HuH-7 (cell line): Measurements from ENCODE around the gene SLITRK2.
A peak's percentile ranks its signal among the peaks of the same experiment; 100 is the strongest.

ENCODE experiments used
- DNase-seq: peaks from one replicate; pipeline ENCODE4 v3.0.0; 2011; ENCODE audit warnings: low spot score

The SLITRK2 gene, protein sequence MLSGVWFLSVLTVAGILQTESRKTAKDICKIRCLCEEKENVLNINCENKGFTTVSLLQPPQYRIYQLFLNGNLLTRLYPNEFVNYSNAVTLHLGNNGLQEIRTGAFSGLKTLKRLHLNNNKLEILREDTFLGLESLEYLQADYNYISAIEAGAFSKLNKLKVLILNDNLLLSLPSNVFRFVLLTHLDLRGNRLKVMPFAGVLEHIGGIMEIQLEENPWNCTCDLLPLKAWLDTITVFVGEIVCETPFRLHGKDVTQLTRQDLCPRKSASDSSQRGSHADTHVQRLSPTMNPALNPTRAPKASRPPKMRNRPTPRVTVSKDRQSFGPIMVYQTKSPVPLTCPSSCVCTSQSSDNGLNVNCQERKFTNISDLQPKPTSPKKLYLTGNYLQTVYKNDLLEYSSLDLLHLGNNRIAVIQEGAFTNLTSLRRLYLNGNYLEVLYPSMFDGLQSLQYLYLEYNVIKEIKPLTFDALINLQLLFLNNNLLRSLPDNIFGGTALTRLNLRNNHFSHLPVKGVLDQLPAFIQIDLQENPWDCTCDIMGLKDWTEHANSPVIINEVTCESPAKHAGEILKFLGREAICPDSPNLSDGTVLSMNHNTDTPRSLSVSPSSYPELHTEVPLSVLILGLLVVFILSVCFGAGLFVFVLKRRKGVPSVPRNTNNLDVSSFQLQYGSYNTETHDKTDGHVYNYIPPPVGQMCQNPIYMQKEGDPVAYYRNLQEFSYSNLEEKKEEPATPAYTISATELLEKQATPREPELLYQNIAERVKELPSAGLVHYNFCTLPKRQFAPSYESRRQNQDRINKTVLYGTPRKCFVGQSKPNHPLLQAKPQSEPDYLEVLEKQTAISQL

GRCh38 chrX:145817331-145818185, at the start of gene SLITRK2:
SLITRK2 (plus strand) TSS chrX:145817829; CDS start chrX:145822426, 4,597 bp downstream.
- DNase-seq, result no peak

DNA sequence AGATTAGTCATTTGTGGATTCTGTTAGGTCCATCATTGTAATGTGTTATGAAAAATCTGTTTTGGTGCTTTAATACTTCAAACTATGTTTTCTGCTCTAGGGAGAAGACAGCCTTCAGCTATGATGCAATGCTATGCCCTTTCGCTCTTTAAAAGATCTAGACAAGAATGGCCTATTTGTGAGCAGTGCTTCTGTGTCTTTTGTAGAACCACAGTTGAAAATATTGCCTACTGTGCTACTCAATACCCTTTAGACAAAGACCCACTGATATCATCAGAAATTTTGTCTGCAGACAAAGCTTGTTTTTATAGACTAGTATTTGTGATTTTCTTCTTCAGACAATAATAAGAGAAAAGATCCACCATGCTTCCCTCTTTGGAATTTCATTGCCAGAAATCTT, 44.6 kb upstream of the SLITRK2 start:
- DNase-seq, result no peak

DNA sequence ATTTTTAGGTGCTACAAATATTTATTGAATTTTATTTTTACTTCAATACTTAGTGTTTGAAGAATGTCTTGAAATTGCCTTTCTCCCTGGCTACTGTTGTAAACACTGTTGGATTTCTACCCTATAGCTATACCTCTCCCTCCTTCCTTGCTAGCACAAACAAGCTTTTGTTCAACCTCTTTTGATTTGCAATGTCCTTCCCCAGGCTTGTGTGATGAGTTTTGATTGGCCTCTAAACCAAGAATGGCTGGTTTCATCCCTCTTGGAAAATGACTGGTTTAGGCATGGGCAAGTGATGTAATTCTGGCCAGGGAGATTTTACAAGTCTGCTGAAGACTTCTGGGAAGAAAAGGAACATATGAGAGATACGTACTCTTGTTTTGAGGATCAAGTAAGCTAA, 25.3 kb upstream of the SLITRK2 start:
- no peak for DNase-seq

- DNase-seq, result no peak
Measured at GRCh38 chrX:145803508-145803907, 14.1 kb upstream of the SLITRK2 start.

- DNase-seq, result no peak
Measured at GRCh38 chrX:145813081-145813480, 4.5 kb upstream of the SLITRK2 start.

GRCh38 chrX:145816601-145817315, 871 bp upstream of the SLITRK2 start:
- DNase-seq, result no peak

DNA sequence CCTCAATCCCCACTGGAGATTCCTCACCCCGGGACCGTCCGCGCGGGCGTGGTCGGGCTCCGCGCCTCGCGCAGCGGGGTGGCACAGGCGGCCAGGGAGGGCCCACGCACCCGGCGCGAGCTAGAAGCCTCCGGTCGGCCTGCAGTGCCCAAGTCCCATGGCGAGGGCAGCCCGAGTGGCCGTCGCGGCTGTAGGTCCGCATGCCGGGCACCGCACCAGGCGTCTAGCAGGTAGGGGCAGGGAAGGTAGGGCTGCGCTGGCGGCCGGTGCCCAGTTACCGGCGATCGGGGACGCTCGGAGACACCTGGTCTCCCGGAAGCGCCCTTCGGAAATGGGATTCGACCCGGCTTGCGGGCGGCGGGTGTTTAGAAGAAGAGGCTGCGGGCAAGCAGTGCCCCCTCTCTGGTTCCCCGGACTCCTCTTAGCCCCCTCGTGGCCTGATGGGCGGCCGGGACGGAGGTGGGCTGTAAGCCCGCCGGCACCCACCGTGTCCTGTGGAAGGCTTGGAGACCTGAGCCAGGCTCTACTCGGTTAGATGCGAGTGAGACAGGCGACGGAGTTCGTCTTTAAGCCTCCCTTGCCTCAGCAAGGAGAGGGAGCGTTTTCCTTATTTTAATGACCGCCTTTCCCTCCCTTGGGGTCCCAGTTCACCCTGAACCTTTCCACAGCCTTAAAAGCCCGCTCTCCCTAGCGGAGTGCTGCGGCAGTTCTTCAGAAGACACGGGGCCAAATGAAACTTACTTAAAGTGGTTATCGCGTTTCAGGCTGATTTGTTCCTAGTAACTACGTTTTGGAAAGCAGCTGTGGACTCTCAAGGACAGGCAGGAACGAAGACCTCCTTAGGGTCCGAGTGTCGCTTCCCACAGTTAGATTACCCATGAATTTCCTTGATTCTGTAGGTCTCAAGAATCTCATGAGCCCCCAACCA, 821 bp downstream of the SLITRK2 start:
- no peak for DNase-seq

GRCh38 chrX:145820825-145821224, 3.2 kb downstream of the SLITRK2 start:
- DNase-seq, result no peak

GRCh38 chrX:145821291-145821897, 3.8 kb downstream of the SLITRK2 start:
- no peak for DNase-seq

DNA sequence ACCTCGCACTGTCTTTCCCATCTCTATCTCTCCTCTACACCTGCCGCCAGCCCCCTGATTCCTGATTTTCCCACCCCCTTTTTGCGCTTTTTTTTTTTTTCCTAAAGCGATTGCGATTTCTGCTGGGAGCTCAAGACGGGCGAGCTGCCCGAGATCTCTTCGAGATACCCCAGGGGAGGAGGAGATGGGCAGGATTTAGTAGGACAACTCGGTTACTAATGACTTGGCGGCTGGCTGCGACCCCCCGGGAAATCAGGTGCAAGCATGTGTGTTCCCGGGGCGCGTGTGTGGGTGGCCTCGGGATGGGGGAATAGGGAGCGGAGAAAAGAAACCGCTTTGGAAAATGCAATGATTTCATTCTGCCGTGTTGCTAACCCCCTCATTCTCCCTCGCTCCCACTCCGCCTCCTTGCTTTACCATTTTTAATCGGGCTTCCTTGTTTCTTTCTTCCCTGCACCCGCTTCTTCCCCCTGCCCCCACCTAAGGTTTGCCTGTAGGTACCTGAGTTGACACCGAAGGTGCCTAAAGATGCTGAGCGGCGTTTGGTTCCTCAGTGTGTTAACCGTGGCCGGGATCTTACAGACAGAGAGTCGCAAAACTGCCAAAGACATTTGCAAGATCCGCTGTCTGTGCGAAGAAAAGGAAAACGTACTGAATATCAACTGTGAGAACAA, 4.4 kb downstream of the SLITRK2 start:
- no peak for DNase-seq

GRCh38 chrX:145823132-145823531, 5.5 kb downstream of the SLITRK2 start:
- no peak for DNase-seq

GRCh38 chrX:145825896-145826295, 8.3 kb downstream of the SLITRK2 start:
- peak; percentile 7 for DNase-seq

DNA sequence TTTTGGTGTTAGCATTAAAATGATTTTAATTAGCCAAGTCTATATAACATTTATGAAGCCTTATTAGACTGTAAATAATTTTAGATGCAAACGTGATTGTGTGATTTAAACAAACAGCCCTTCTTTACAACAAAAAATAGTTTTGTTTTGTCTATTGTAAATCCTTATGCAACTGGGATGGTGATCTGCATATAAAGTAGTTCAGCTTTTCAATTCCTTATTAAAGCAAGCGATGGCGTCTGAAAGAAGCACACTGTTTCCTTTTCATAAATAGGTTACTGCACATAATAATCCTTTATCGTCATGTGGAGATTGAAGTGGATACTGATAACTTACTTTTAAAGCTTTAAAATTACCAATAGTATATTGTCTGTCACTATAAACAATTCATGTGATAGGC, 8.8 kb downstream of the SLITRK2 start:
- no peak for DNase-seq

DNA sequence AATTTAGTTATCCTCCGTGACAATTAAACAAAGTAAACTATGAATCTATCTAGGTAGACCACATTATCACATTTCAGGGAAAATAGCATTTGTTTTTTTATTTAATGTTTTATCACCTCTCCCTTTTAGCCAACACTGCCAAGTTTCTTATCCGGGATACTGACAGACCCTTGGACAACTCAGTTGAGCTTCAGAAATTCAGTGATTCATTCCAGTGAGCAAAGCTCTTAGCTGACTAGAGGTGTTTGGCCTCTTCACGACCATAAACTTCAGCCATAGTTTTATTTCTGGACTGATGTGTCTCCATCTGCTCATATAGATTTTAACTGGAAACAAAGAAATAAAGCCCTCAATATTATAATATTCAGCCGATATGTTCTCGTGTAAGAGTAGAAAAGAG, 15.2 kb downstream of the SLITRK2 start:
- DNase-seq, result no peak

DNA sequence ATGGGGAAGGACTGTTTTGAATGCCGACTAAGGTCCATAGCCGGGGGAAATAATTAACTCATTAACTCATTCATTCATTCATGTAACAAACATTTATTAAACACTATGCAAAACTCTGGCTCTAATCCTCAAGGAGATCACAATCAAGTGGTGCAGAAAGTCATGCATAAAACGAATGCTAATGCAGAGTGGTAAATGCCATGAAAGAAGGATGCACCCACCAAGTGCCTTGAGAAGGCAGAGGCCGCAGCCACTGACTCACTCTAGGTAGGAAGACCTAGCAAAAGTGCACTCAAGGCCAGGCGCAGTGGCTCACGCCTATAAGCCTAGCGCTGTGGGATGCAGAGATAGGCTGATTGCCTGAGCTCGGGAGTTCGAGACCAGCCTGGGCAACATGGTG, 22.9 kb downstream of the SLITRK2 start:
- DNase-seq, result no peak

DNA sequence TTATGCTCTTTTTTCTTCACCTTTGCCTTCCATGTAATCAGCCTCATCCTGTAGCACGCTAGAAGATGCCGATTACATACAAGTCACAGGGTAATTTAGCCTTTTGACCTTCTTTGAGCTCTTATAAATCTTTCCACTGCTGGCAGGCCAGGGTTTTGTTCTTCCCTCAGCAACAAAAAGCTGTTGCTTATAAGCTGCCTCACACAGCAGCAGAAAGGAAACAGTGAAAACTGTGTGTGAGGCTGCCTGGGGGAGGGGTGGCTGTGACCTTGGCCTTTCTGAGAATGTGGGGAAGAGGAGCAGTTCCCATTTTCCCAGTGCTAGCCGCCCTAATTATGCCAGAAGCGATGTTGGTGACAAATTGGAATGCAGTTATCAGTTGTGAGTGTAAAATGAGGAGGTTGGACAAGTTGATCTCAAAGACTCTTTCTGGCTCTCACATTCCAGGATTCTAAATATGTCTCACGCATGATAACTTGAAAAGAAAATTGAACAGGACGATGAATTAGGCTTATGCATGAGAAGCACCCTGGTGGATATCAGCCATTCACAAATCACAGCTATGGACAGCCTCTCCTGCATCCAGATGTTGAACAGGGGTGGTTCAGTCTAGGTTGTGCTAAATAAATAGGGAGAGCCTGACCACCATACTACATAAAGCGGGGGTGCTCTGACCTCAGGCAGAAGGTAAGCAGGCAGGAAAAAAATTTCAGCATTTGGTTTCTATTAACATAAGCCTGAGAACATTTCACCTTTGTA, 25.7 kb downstream of the SLITRK2 start:
- DNase-seq, result no peak

GRCh38 chrX:145844886-145845285, 27.3 kb downstream of the SLITRK2 start:
- DNase-seq, result no peak

- DNase-seq, result no peak
Measured at GRCh38 chrX:145848448-145848847, 30.8 kb downstream of the SLITRK2 start.

DNA sequence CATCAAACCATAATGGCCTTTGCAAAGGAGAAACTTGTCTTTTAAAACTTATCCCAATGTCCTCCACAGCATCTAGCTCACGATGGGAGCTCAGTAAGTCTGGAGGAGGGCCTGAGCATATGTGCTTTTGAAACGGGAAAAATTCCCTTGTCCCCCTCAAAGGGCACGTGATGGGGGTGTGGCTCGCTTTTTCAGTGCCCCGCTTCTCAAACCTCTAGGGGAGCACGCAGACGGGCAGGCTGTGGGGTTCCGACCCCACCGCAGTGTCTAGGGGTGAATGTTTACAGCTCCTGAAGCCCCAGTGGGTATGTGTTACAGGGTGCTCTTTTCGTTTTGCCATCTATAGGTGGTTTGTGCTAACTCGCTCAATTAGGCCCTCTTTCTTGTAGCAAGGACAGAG, 31.2 kb downstream of the SLITRK2 start:
- DNase-seq, result no peak
